Inflammatory macrophage treated with lipopolysaccharide for 4 hours (primary cell): ENCODE data around the gene MRPL18.
A peak's percentile ranks its signal among the peaks of the same experiment; 100 is the strongest.
"Not testable (repeated sequence)": the region's sequence is repeated elsewhere in the genome, so short reads cannot be mapped to it uniquely, and the experiment has no call there.

Experiments
- DNase-seq: peaks from one replicate; pipeline ENCODE4 v3.0.0-alpha.2; 2020

Gene MRPL18

GRCh38 chr6:159817951-159818739 lies 27.9 kb downstream of the MRPL18 start:
- DNase-seq, result peak; percentile 18

GRCh38 chr6:159819098-159819497 lies 28.8 kb downstream of the MRPL18 start:
- DNase-seq, result no peak

- peak; percentile 8 for DNase-seq
Measured at GRCh38 chr6:159819932-159820640, 29.8 kb downstream of the MRPL18 start.

- DNase-seq, result no peak
Measured at GRCh38 chr6:159821122-159821521, 30.9 kb downstream of the MRPL18 start.

GRCh38 chr6:159821726-159822125 lies 31.5 kb downstream of the MRPL18 start:
- no peak for DNase-seq

GRCh38 chr6:159823953-159824352 lies 33.7 kb downstream of the MRPL18 start:
- no peak for DNase-seq

GRCh38 chr6:159824690-159825089 lies 34.4 kb downstream of the MRPL18 start:
- not testable (repeated sequence) for DNase-seq

GRCh38 chr6:159826004-159826403 lies 35.7 kb downstream of the MRPL18 start:
- DNase-seq, result no peak

- no peak for DNase-seq
Measured at GRCh38 chr6:159826968-159827647, 36.8 kb downstream of the MRPL18 start.

GRCh38 chr6:159828074-159828473 lies 37.8 kb downstream of the MRPL18 start:
- DNase-seq, result no peak

- DNase-seq, result peak; percentile 32
Measured at GRCh38 chr6:159829526-159829925, 39.3 kb downstream of the MRPL18 start.

GRCh38 chr6:159830501-159831372 lies 40.5 kb downstream of the MRPL18 start:
- no peak for DNase-seq

GRCh38 chr6:159831373-159831679 lies 41.1 kb downstream of the MRPL18 start:
- DNase-seq, result no peak

- DNase-seq, result no peak
Measured at GRCh38 chr6:159832946-159833345, 42.7 kb downstream of the MRPL18 start.

GRCh38 chr6:159833556-159833955 lies 43.3 kb downstream of the MRPL18 start:
- no peak for DNase-seq

- DNase-seq, result no peak
Measured at GRCh38 chr6:159833997-159834603, 43.8 kb downstream of the MRPL18 start.

- DNase-seq, result no peak
Measured at GRCh38 chr6:159836718-159837490, 46.6 kb downstream of the MRPL18 start.

- no peak for DNase-seq
Measured at GRCh38 chr6:159837511-159837910, 47.2 kb downstream of the MRPL18 start.

GRCh38 chr6:159838020-159838744 lies 47.9 kb downstream of the MRPL18 start:
- no peak for DNase-seq

GRCh38 chr6:159842035-159842434 lies 51.8 kb downstream of the MRPL18 start:
- peak; percentile 17 for DNase-seq
